Esophagus squamous epithelium (tissue), 4 donors: ENCODE measurements around the gene SLC10A2.

Experiments used
- CTCF ChIP-seq, 6 experiments: fragments of 450-650 bp in 4 of 6; fragments of 200-600 bp in 2 of 6; sonication (generic) in 2 of 6; IDR thresholded peaks; one replicate each; pipeline ENCODE4 v1.5.1; 2016 to 2019; ENCODE audit warnings: antibody characterized with exemption in 6 of 6, mild to moderate bottlenecking in 4 of 6, moderate library complexity in 4 of 6
- POLR2A ChIP-seq, 4 donors: fragments of 450-650 bp; IDR thresholded peaks; one replicate each; pipeline ENCODE4 v1.6.1; 2017; ENCODE audit warnings: antibody characterized with exemption in 4 of 4, mild to moderate bottlenecking in 4 of 4, moderate library complexity in 3 of 4

- TF ChIP-seq CTCF (IDR thresholded peaks at IDR 0.05), result no peak
- no peak for TF ChIP-seq POLR2A (IDR thresholded peaks at IDR 0.05)
Observed at GRCh38 chr13:103107580-103107979, 41.4 kb upstream of the SLC10A2 start.
